HepG2 (cell line): Measurements from ENCODE around the gene MYO3A.

Source experiments
- AHDC1 ChIP-seq: sonication (generic); formaldehyde crosslinking; IDR thresholded peaks from 2 replicates; pipeline ENCODE4 v1.5.1; 2020; ENCODE audit warnings: mild to moderate bottlenecking, missing genetic modification reagents, borderline replicate concordance
- ARHGAP35 ChIP-seq: sonication (generic); formaldehyde crosslinking; IDR thresholded peaks from 2 replicates; pipeline ENCODE4 v1.9.0; 2022; ENCODE audit warnings: mild to moderate bottlenecking, inconsistent platforms, moderate library complexity, missing genetic modification reagents, borderline replicate concordance
- CTCF ChIP-seq: sonication (generic); formaldehyde crosslinking; IDR thresholded peaks from 2 replicates; pipeline ENCODE4 v1.5.0; 2020; ENCODE audit warnings: mild to moderate bottlenecking, missing genetic modification reagents, moderate library complexity
- DDIT3 ChIP-seq: sonication (generic); formaldehyde crosslinking; IDR thresholded peaks from 2 replicates; pipeline ENCODE4 v1.4.0; 2020; ENCODE audit warnings: mild to moderate bottlenecking, missing genetic modification reagents
- ESRRA ChIP-seq: sonication (generic); formaldehyde crosslinking; IDR thresholded peaks from 2 replicates; pipeline ENCODE4 v1.5.1; 2020; ENCODE audit warnings: mild to moderate bottlenecking, low read depth, missing genetic modification reagents
- KAT7 ChIP-seq: IDR thresholded peaks from 2 replicates; pipeline ENCODE4 v1.6.1; 2018; ENCODE audit warnings: borderline replicate concordance, missing compliant biosample characterization
- POLR2AphosphoS5 ChIP-seq: IDR thresholded peaks from 2 replicates; pipeline ENCODE4 v1.6.1; 2012; ENCODE audit warnings: low read depth, low read length
- REST ChIP-seq, 2 experiments: IDR thresholded peaks; 2 replicates each; pipeline ENCODE4 v1.6.1; 2011 to 2012; ENCODE audit warnings: low read length in 2 of 2, borderline replicate concordance in 1 of 2, low read depth in 1 of 2, mild to moderate bottlenecking in 1 of 2, moderate library complexity in 1 of 2
- ZFP91 ChIP-seq: sonication (generic); formaldehyde crosslinking; IDR thresholded peaks from 2 replicates; pipeline ENCODE4 v1.9.0; 2022; ENCODE audit warnings: missing genetic modification reagents, mild to moderate bottlenecking, borderline replicate concordance
- TF ChIP-seq, protein P1 (sequence below): sonication (generic); formaldehyde crosslinking; IDR thresholded peaks from 2 replicates; pipeline ENCODE4 v1.4.0; 2020; ENCODE audit warnings: missing genetic modification reagents, borderline replicate concordance
- TF ChIP-seq, protein P2 (sequence below): sonication (generic); formaldehyde crosslinking; IDR thresholded peaks from 2 replicates; pipeline ENCODE4 v1.9.0; 2022; ENCODE audit warnings: low read depth, missing genetic modification reagents

- TF ChIP-seq ZFP91 (CRISPR knock-in tag) (no peak), DDIT3 (no peak), ESRRA (CRISPR knock-in tag) (no peak), ARHGAP35 (CRISPR knock-in tag) (no peak), REST (IDR thresholded peaks at IDR 0.05; ENCODE audit: borderline replicate concordance in 1 of 2, low read depth in 1 of 2, low read length in 2 of 2) (no peak), AHDC1 (CRISPR knock-in tag) (no peak), CTCF (CRISPR knock-in tag) (no peak), POLR2AphosphoS5 (no peak), KAT7 (no peak)
- TF ChIP-seq, protein P1, sequence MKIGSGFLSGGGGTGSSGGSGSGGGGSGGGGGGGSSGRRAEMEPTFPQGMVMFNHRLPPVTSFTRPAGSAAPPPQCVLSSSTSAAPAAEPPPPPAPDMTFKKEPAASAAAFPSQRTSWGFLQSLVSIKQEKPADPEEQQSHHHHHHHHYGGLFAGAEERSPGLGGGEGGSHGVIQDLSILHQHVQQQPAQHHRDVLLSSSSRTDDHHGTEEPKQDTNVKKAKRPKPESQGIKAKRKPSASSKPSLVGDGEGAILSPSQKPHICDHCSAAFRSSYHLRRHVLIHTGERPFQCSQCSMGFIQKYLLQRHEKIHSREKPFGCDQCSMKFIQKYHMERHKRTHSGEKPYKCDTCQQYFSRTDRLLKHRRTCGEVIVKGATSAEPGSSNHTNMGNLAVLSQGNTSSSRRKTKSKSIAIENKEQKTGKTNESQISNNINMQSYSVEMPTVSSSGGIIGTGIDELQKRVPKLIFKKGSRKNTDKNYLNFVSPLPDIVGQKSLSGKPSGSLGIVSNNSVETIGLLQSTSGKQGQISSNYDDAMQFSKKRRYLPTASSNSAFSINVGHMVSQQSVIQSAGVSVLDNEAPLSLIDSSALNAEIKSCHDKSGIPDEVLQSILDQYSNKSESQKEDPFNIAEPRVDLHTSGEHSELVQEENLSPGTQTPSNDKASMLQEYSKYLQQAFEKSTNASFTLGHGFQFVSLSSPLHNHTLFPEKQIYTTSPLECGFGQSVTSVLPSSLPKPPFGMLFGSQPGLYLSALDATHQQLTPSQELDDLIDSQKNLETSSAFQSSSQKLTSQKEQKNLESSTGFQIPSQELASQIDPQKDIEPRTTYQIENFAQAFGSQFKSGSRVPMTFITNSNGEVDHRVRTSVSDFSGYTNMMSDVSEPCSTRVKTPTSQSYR (CRISPR knock-in tag), result no peak
- TF ChIP-seq, protein P2, sequence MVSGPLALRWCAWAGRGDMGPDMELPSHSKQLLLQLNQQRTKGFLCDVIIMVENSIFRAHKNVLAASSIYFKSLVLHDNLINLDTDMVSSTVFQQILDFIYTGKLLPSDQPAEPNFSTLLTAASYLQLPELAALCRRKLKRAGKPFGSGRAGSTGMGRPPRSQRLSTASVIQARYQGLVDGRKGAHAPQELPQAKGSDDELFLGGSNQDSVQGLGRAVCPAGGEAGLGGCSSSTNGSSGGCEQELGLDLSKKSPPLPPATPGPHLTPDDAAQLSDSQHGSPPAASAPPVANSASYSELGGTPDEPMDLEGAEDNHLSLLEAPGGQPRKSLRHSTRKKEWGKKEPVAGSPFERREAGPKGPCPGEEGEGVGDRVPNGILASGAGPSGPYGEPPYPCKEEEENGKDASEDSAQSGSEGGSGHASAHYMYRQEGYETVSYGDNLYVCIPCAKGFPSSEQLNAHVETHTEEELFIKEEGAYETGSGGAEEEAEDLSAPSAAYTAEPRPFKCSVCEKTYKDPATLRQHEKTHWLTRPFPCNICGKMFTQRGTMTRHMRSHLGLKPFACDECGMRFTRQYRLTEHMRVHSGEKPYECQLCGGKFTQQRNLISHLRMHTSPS (CRISPR knock-in tag), result no peak
Measured at GRCh38 chr10:26259341-26259740, 325.3 kb downstream of the MYO3A start.
